OCI-LY7 (cell line): ENCODE data around the gene E2F3. TPM values are rescaled to one million over a fixed set of nuclear protein-coding genes. Genes with fewer than 3 reads are reported as not detected.

ENCODE experiments used
- Bru-seq: library from RNA; stranded (reverse); fragments of 400-500 nt; gene quantifications from one replicate; lab custom pipeline; 2021; lab: Mats Ljungman, UMichigan
- BruChase-seq, 2 experiments: library from RNA; stranded (reverse); fragments of 400-500 nt; gene quantifications; one replicate each; lab custom pipeline; 2021; lab: Mats Ljungman, UMichigan
- BruUV-seq: library from RNA; stranded (reverse); fragments of 400-500 nt; replicated peaks from 2 replicates; lab custom pipeline; 2021; lab: Mats Ljungman, UMichigan
- CTCF ChIA-PET: fragments of 300-600 bp; sonication (Branson Sonifier 250); formaldehyde crosslinking; loops from one replicate; lab custom pipeline; 2022; ENCODE audit warnings: antibody characterized with exemption; ENCODE audit not compliant: unreplicated experiment; lab: Charles Lee
- POLR2A ChIA-PET: fragments of 300-600 bp; sonication (Branson Sonifier 250); formaldehyde crosslinking; loops from one replicate; lab custom pipeline; 2022; ENCODE audit warnings: antibody characterized with exemption; lab: Charles Lee
- DNase-seq: peaks from one replicate; pipeline ENCODE4 v3.0.0-alpha.2; 2015; ENCODE audit warnings: low spot score
- H2AFZ ChIP-seq: fragments of 200-600 bp; sonication (generic), shearing (Covaris generic); 2 replicates; pipeline ENCODE4 v1.6.1; 2014; ENCODE audit warnings: mild to moderate bottlenecking, antibody characterized with exemption, low read length, moderate library complexity
- H3K27ac ChIP-seq: fragments of 200-600 bp; sonication (generic); 2 replicates; pipeline ENCODE4 v1.5.1; 2014; ENCODE audit warnings: mixed run types, low read depth, mild to moderate bottlenecking, moderate library complexity, low read length, inconsistent platforms; ENCODE audit not compliant: poor library complexity, severe bottlenecking
- H3K36me3 ChIP-seq: fragments of 200-600 bp; sonication (generic); 2 replicates; pipeline ENCODE4 v1.6.1; 2014; ENCODE audit warnings: mild to moderate bottlenecking, antibody characterized with exemption, low read length, moderate library complexity, mixed read lengths; ENCODE audit not compliant: insufficient read depth
- H3K4me1 ChIP-seq: fragments of 200-600 bp; sonication (generic); 2 replicates; pipeline ENCODE4 v1.5.1; 2014; ENCODE audit warnings: mild to moderate bottlenecking, low read length; ENCODE audit not compliant: insufficient read depth, poor library complexity, severe bottlenecking
- H3K4me2 ChIP-seq: fragments of 200-600 bp; sonication (generic); 2 replicates; pipeline ENCODE4 v1.6.1; 2014; ENCODE audit warnings: mild to moderate bottlenecking, low read length
- H3K4me3 ChIP-seq: fragments of 200-600 bp; sonication (generic); 2 replicates; pipeline ENCODE4 v1.5.1; 2014; ENCODE audit warnings: mild to moderate bottlenecking, low read depth, low read length; ENCODE audit not compliant: poor library complexity, severe bottlenecking
- H3K79me2 ChIP-seq: fragments of 200-600 bp; sonication (generic); 2 replicates; pipeline ENCODE4 v1.6.1; 2016; ENCODE audit warnings: low read depth, mild to moderate bottlenecking, low read length, moderate library complexity, mixed read lengths; ENCODE audit not compliant: insufficient read depth
- H3K9me2 ChIP-seq: fragments of 200-600 bp; sonication (generic); 2 replicates; pipeline ENCODE4 v1.6.1; 2016; ENCODE audit warnings: mild to moderate bottlenecking, low read length, mixed read lengths; ENCODE audit not compliant: insufficient read depth
- H3K9me3 ChIP-seq: fragments of 200-600 bp; sonication (generic); 2 replicates; pipeline ENCODE4 v1.6.1; 2014; ENCODE audit warnings: mild to moderate bottlenecking, mixed run types, low read length, mixed read lengths
- H4K20me1 ChIP-seq: fragments of 200-600 bp; sonication (generic); 2 replicates; pipeline ENCODE4 v1.6.1; 2014; ENCODE audit warnings: mild to moderate bottlenecking, antibody characterized with exemption, low read length, moderate library complexity, mixed read lengths; ENCODE audit not compliant: insufficient read depth
- CTCF ChIP-seq: fragments of 200-600 bp; sonication (generic); conservative IDR thresholded peaks from 2 replicates; pipeline ENCODE4 v1.5.1; 2014; ENCODE audit warnings: mild to moderate bottlenecking, antibody characterized with exemption, low read length, moderate library complexity, mixed read lengths
- EZH2phosphoT487 ChIP-seq: fragments of 200-600 bp; sonication (generic); IDR thresholded peaks from 2 replicates; pipeline ENCODE4 v1.6.1; 2018; ENCODE audit warnings: low read depth, borderline replicate concordance, mild to moderate bottlenecking, mixed run types, antibody characterized with exemption, low read length, moderate library complexity, mixed read lengths
- intact Hi-C: fragments of 100-400 bp; cut with micrococcal nuclease; formaldehyde crosslinking; loops from one replicate; pipeline ENCODE4 v1.10.0; 2022; ENCODE audit not compliant: unreplicated experiment
- long read RNA-seq: library from polyadenylated mRNA; stranded (forward); transcript quantifications from one replicate; pipeline ENCODE4 v2.0.0, GENCODE V29; 2022
- total RNA-seq, 2 experiments: library from RNA; depleted of rRNA in 1 of 2; stranded (reverse); fragments of >200 nt in 1 of 2; shearing (Covaris generic) in 1 of 2; gene quantifications; 2 replicates each; pipeline ENCODE4 v1.2.3, GENCODE V29; 2014 to 2022

The E2F3 gene
- 12.2 and 12.4 TPM in 2 replicates for total RNA-seq (2014; rRNA removed; shearing (Covaris generic))
- 27.7 and 31.2 TPM in 2 replicates for total RNA-seq (2022)
- percentile 94 among the genes with signal in this experiment for Bru-seq, nascent RNA
- percentile 93 among the genes with signal in this experiment for BruChase-seq, experiment 1, labeled RNA remaining after a 6-hour chase
- BruChase-seq, experiment 2, labeled RNA remaining after a 2-hour chase = percentile 94 among the genes with signal in this experiment
- long read RNA-seq, partial matches to known transcripts = 5 of 13 reads
- long read RNA-seq, other reads (novel, unspliced or antisense) = 8 of 13 reads

GRCh38 chr6:20401205-20402091, at the start of gene E2F3:
TSS of gene E2F3 (plus strand) at chr6:20401879. CDS start at chr6:20402233, 354 bp downstream.
- TF ChIP-seq EZH2phosphoT487 = no peak
- no peak for TF ChIP-seq CTCF
- CTCF ChIA-PET = no interaction called here
- intact Hi-C loops = loop anchor here (1.0 to 5.0 kb wide), 3 partner anchors 109 to 1191 kb away; partner anchors contain the start of gene SOX4
- Histone ChIP-seq H4K20me1 (peaks cover 14% of the 10 kb centered on the region; the same call in 1 of the 2 replicates), H3K4me1 (peaks cover 27% of the 10 kb centered on the region), H3K4me2 (peak within 1 kb of the TSS; percentile 100), H3K4me3 (peak within 1 kb of the TSS; percentile 93), H3K79me2 (peaks cover 41% of the 10 kb centered on the region), H3K36me3 (peaks cover 18% of the 10 kb centered on the region), H3K27ac (peak within 1 kb of the TSS; percentile 90), H3K9me2 (no peaks in the 10 kb centered on the region), H2AFZ (peak within 1 kb of the TSS; percentile 93), H3K9me3 (no peaks in the 10 kb centered on the region)
- peak; percentile 100 for DNase-seq
- POLR2A ChIA-PET = no interaction called here
- BruUV-seq = no TSS peak

- no peaks in the 10 kb centered on the region for H3K9me3 ChIP-seq
- no peaks in the 10 kb centered on the region for H3K9me2 ChIP-seq
- ChIA-PET CTCF (no interaction called here), POLR2A (interaction anchor here (0.7 kb wide), 1 partner anchor 26 kb away, joined by 4 read pairs; no protein-coding TSS in a partner anchor)
- no peaks in the 10 kb centered on the region for H3K4me1 ChIP-seq
- no peak overlapping the region for H3K4me2 ChIP-seq
- TF ChIP-seq EZH2phosphoT487 (no peak), CTCF (no peak)
- H3K27ac ChIP-seq = no peak overlapping the region
- DNase-seq = no peak
- no peaks in the 10 kb centered on the region for H3K79me2 ChIP-seq
- H3K36me3 ChIP-seq = no peaks in the 10 kb centered on the region
- no peaks in the 10 kb centered on the region for H4K20me1 ChIP-seq
- H2AFZ ChIP-seq = no peak overlapping the region
- no TSS peak for BruUV-seq
- intact Hi-C loops = no loop called here
- H3K4me3 ChIP-seq = no peak overlapping the region
These were observed 49.3 kb upstream of the E2F3 start for GRCh38 chr6:20352346-20352745.
